Measurements from ENCODE around the gene RPL12.
"Not testable (repeated sequence)": the region's sequence is repeated elsewhere in the genome, so short reads cannot be mapped to it uniquely, and the experiment has no call there.

Gene RPL12

DNA sequence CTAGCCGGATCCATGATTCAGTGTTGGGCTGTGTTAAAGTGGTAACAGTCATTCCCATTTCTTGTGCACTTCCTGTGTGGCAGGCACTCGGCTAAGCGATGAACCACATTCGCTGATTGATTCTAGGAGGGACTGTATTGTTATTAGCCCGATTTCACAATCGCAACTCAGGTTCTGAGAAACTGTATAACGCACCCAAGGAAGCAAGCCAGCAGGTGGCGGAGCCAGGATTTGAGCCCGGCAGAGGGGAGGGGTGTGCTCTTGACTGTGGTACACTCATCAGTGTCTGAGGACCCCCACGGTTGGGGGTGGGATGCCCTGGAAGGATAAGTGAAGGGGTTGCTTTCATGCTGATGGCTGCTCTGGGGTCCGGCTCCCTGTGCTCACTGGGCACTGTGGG, 34.8 kb upstream of the RPL12 start:
- no peak for DNase-seq
- Mint-ChIP-seq H3K9me3 (no peaks in the 10 kb centered on the region), H3K4me1 (ENCODE audit: low read depth) (no peaks in the 10 kb centered on the region), H3K36me3 (ENCODE audit: low read depth) (peaks cover 81% of the 10 kb centered on the region), H3K27me3 (no peaks in the 10 kb centered on the region), H3K27ac (no peak overlapping the region), H3K4me3 (no peak overlapping the region)

DNA sequence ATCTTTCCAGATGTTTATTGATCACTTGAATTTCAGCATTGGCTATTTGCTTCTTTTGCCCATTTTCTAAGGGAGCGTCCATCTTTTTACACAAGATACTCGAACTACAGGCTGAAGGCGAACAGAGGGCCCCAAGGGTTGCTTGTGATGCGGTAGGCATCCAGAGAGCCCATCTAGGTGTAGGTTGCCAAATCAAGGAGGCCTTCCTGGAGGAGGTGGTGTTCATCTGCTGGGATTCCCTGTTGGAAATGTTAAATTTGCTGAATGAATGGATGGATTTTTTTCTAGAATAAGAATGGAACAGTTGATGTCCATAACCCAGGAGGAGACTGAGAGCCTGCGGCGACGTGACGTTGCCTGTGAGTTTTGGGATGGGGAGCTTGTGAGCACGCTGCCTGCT, 31.5 kb upstream of the RPL12 start:
- no peak overlapping the region for H3K4me3 Mint-ChIP-seq

DNA sequence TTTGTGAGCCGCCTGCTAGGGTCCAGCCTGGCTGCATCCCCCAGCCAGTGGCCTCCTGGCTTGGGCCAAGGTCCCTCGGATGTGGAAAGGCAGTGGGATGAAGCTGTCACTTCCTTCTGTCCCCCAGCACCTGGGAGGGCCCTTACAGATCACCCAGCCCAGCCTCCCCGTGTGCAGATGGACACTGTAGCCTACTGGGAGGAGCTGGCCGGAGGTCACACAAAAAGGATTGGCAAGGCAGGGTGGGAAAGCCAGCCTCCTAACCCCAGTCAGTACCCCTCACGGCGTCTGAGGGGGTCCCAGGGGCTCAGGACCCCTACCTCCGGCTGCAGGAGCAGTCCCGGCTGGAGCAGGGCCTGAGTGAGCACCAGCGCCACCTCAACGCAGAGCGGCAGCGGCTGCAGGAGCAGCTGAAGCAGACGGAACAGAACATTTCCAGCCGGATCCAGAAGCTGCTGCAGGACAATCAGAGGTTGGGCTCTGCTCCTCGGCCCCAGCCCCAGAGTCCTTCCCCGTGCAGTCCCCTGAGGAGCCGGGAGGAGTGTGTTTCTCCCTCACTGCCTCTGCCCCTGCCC, 28.4 kb upstream of the RPL12 start:
- peaks cover 69% of the 10 kb centered on the region for H3K36me3 Mint-ChIP-seq (ENCODE audit: low read depth)
- no peaks in the 10 kb centered on the region for H3K9me3 Mint-ChIP-seq
- no peak overlapping the region for H3K27ac Mint-ChIP-seq
- H3K27me3 Mint-ChIP-seq, result no peaks in the 10 kb centered on the region
- no peak for DNase-seq
- H3K4me1 Mint-ChIP-seq (ENCODE audit: low read depth), result no peaks in the 10 kb centered on the region
- no peak overlapping the region for H3K4me3 Mint-ChIP-seq

More for the DNA sequence above, 31.5 kb upstream of the RPL12 start:
- no peaks in the 10 kb centered on the region for H3K4me1 Mint-ChIP-seq (ENCODE audit: low read depth)
- no peaks in the 10 kb centered on the region for H3K9me3 Mint-ChIP-seq
- peaks cover 83% of the 10 kb centered on the region for H3K36me3 Mint-ChIP-seq (ENCODE audit: low read depth)
- DNase-seq, result no peak
- H3K27me3 Mint-ChIP-seq, result no peaks in the 10 kb centered on the region
- no peak overlapping the region for H3K27ac Mint-ChIP-seq

DNA sequence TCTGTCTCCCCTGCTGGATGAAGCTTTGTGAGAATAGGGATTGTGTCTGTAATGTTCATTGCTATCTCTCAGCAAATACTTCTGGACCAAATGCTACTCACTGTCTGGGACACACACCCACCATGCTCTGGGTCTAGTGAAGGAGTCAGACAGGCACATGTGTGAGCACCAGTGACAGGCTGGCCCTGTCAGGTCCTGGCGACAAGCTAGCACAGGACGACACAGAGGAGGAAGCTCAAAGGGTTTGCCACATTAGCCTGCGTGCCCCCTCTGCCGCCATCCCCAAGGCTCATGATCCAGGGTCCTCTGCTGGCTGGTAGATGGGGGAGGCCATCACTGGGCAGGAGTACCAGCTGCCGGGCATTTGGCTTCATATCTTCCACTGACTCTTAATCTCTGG, 23.4 kb upstream of the RPL12 start:
- Mint-ChIP-seq H3K36me3 (ENCODE audit: low read depth) (peaks cover 60% of the 10 kb centered on the region), H3K27ac (no peak overlapping the region), H3K9me3 (no peaks in the 10 kb centered on the region), H3K4me3 (no peak overlapping the region), H3K27me3 (no peaks in the 10 kb centered on the region), H3K4me1 (ENCODE audit: low read depth) (peaks cover 1% of the 10 kb centered on the region)
- DNase-seq, result no peak

DNA sequence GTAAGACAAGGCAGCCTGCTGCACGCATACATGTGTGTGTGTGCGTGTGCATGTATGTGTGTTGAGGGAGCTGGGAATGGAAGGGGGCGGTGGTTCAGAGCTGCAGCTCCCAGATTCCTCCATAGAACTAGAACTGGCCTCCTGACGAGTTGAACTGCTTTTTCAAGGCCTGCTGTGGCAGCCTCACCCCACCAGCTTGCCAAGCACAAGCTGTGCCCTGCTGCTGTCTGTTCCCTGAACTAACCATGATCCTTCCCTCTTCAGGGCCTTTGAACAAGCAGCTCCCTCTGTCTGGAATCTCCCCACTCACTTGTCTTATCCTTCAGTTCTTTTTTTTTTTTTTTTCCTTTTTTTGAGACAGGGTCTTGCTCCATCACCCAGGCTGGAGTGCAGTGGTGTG, 22.7 kb upstream of the RPL12 start:
- H3K4me1 Mint-ChIP-seq (ENCODE audit: low read depth), result peaks cover 1% of the 10 kb centered on the region
- no peaks in the 10 kb centered on the region for H3K9me3 Mint-ChIP-seq

DNA sequence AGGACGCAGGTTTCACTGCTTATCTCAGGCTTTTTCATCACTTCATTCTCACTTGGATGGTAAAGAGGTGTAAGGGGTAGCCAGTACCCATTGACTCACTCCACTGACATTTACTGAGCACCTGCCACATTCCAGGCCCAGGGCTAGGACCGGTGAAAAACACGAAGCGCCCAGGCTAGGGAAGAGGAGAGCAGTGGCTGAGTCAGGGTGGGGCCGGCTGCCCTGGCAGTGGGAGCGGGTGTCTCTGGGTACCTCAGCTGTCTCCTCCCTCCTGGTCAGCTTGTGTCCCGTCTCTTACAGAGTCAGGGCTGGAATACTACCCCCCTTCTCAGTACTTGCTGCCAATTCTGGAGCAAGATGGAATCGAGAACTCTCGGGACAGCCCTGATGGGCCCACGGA, 22.3 kb upstream of the RPL12 start:
- H3K9me3 Mint-ChIP-seq, result no peaks in the 10 kb centered on the region
- no peak overlapping the region for H3K27ac Mint-ChIP-seq
- H3K4me1 Mint-ChIP-seq (ENCODE audit: low read depth), result peaks cover 1% of the 10 kb centered on the region
- no peak overlapping the region for H3K4me3 Mint-ChIP-seq
- peaks cover 58% of the 10 kb centered on the region for H3K36me3 Mint-ChIP-seq (ENCODE audit: low read depth)
- DNase-seq, result no peak
- no peaks in the 10 kb centered on the region for H3K27me3 Mint-ChIP-seq

More for the DNA sequence above, 22.7 kb upstream of the RPL12 start:
- Mint-ChIP-seq H3K27me3 (no peaks in the 10 kb centered on the region), H3K27ac (no peak overlapping the region), H3K4me3 (no peak overlapping the region), H3K36me3 (ENCODE audit: low read depth) (peaks cover 60% of the 10 kb centered on the region)
- DNase-seq, result no peak

DNA sequence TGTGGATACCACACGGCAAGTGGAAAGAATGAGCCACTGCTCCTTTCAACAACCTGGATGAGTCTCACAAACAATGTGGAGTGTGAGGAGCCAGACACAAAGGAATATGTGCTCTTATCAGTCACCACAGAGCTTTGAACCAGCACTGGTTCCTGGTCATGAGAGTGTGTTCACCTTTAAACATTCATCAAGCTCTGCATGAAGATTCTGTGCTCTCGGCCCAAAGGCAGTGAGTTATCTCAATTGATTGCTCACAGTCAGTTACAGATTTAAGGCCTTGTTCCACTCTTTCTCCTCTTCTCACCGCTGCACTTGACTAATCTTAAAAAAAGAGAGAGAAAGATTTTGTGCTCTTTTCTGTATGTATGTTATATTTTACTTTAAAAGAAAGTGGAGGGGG, 19.5 kb upstream of the RPL12 start:
- no peak overlapping the region for H3K4me3 Mint-ChIP-seq
- peaks cover 1% of the 10 kb centered on the region for H3K4me1 Mint-ChIP-seq (ENCODE audit: low read depth)
- H3K36me3 Mint-ChIP-seq (ENCODE audit: low read depth), result peaks cover 67% of the 10 kb centered on the region
- no peaks in the 10 kb centered on the region for H3K9me3 Mint-ChIP-seq
- DNase-seq, result no peak
- no peak overlapping the region for H3K27ac Mint-ChIP-seq
- H3K27me3 Mint-ChIP-seq, result no peaks in the 10 kb centered on the region

DNA sequence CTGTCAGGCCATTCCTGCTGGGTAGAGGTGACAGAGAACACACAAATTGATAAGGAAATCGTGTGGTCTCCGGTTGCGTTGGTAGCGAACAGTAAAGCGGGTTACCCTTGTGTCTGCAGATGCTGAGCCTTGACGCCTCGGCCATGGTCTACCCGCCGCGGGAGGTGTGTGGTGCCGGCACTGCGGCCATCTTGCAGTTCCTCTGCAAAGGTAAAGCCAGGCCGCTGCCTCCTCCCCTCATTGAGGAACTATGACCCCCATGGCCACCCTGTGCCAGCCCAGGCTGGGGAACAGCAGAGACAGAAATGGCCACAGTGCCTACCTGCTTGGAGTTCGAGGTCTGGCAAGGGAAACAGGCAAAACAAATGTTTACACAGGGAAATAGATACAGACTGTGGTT, 16.4 kb upstream of the RPL12 start:
- Mint-ChIP-seq H3K4me3 (no peak overlapping the region), H3K36me3 (ENCODE audit: low read depth) (peaks cover 69% of the 10 kb centered on the region), H3K9me3 (no peaks in the 10 kb centered on the region), H3K4me1 (ENCODE audit: low read depth) (peaks cover 1% of the 10 kb centered on the region), H3K27ac (no peak overlapping the region), H3K27me3 (no peaks in the 10 kb centered on the region)
- DNase-seq, result no peak

DNA sequence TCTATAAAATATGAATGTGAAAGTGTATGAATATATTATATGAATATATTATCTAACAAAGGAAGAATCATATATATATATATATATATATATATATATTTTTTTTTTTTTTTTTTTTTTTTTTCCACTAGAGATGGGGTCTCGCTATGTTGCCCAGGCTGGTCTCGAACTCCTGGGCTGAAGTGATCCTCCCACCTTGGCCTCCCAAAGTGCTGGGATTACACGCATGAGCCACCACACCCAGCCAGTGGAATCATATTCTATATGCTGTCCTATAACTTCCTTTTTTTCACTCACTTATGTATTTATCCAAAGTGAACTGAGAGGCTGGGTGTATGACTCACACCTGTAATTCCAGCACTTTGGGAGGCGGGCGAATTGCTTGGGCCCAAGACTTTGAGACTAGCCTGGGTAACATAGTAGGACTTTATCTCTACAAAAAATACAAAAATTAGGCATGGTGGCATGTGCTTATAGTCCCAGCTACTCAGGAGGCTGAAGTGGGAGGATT, 15.3 kb upstream of the RPL12 start:
- peaks cover 80% of the 10 kb centered on the region for H3K36me3 Mint-ChIP-seq (ENCODE audit: low read depth)
- not testable (repeated sequence) for H3K27me3 Mint-ChIP-seq; H3K4me1 Mint-ChIP-seq (ENCODE audit: low read depth); DNase-seq; H3K4me3 Mint-ChIP-seq; H3K9me3 Mint-ChIP-seq; H3K27ac Mint-ChIP-seq

DNA sequence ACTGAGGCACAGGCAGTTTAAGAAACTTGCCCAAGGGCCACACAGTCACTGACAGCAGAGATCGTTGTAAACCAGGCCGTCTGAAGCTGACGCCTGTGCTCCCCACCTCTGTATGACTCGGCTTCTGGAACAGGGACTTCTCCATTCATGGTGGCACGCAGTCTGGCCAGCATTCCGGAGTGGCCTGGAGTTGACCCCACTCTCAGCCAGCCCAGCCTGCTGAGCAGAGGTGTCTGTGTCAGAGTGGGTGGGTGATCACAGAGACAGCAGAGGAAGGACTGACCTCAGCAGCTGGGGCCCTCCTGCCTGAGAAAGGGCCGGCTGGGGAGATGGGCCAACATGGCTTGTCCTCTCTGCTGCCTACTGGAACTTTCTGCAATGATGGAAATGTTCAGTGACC, 12.7 kb upstream of the RPL12 start:
- H3K27ac Mint-ChIP-seq, result no peak overlapping the region
- H3K27me3 Mint-ChIP-seq, result no peaks in the 10 kb centered on the region
- H3K4me1 Mint-ChIP-seq (ENCODE audit: low read depth), result no peaks in the 10 kb centered on the region
- DNase-seq, result no peak
- H3K9me3 Mint-ChIP-seq, result no peaks in the 10 kb centered on the region
- peaks cover 83% of the 10 kb centered on the region for H3K36me3 Mint-ChIP-seq (ENCODE audit: low read depth)
- no peak overlapping the region for H3K4me3 Mint-ChIP-seq

DNA sequence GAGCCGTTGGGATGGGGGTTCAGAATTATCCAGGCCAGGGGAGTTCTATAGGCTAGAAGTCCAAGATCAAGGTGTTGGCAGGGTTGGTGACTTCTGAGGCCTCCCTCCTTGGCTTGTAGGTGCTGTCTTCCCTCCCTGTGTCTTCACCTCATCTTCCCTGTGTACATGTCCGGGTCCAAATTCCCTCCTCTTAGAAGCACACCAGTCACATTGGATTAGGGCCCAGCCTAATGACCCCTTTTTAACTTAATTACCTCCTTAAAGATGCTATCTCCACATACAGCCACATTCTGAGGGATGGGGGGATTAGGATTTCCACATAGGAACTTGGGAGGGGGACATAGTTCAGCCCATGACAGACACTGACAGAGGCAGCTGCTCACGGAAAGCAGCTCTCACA, 12.2 kb upstream of the RPL12 start:
- H3K4me1 Mint-ChIP-seq (ENCODE audit: low read depth), result no peaks in the 10 kb centered on the region
- H3K4me3 Mint-ChIP-seq, result no peak overlapping the region
- H3K27ac Mint-ChIP-seq, result no peak overlapping the region
- no peak for DNase-seq
- H3K27me3 Mint-ChIP-seq, result no peaks in the 10 kb centered on the region
- H3K9me3 Mint-ChIP-seq, result no peaks in the 10 kb centered on the region
- H3K36me3 Mint-ChIP-seq (ENCODE audit: low read depth), result peaks cover 83% of the 10 kb centered on the region

DNA sequence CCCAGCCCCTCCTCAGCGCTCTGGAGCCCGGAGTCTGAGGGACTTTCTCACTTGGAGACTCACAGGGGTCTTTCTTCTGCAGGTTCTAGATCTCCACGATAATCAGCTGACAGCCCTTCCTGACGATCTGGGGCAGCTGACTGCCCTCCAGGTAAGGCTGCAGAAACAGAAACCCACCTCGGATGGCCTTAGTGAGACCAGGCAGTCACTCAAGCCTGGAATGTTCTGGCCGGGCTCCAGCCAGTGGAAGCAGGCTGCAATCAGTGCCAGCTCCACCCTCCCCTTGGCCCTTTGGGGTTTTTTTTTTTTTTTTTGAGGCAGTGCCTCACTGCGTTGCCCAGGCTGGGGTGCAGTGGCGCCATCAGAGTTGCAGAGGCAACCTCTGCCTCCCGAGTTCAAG, 7.7 kb upstream of the RPL12 start:
- Mint-ChIP-seq H3K4me1 (ENCODE audit: low read depth) (no peaks in the 10 kb centered on the region), H3K36me3 (ENCODE audit: low read depth) (peaks cover 84% of the 10 kb centered on the region), H3K27me3 (no peaks in the 10 kb centered on the region), H3K9me3 (no peaks in the 10 kb centered on the region), H3K4me3 (no peak overlapping the region), H3K27ac (no peak overlapping the region)
- no peak for DNase-seq

DNA sequence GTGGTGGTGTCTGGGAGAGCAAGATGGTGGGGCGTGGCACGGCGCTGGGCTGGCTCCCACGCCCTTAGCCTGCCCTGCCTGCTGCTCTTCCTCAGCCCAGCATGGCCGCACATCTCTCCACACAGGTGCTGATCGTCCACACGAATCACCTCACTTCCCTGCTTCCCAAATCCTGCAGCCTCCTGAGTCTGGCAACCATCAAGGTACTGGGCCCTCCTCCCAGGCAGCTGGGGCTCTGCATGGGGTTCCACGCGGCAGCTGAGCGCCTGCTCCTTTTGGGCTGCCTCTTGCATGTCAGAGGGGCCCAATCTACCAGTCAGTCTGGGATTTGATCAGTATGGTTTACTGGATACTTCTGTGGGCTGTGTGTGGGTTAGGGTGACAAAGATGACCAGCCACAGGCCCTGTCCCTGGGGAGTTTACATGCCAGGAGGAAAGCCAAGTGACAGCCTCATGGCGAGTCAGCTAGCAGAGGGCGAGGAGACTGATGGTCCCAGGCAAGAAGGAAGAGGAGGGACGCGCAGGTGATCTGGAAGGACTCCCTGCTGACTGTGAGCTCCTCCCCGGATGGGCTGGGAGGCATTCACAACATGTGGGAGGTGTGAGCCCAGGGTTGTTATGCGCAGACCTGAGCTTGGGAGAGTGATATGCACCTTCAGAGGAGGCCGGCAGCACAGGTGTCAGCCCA, 6.1 kb upstream of the RPL12 start:
- Mint-ChIP-seq H3K4me1 (ENCODE audit: low read depth) (peaks cover 5% of the 10 kb centered on the region), H3K27me3 (no peaks in the 10 kb centered on the region), H3K9me3 (no peaks in the 10 kb centered on the region), H3K27ac (no peak overlapping the region), H3K4me3 (no peak overlapping the region), H3K36me3 (ENCODE audit: low read depth) (peaks cover 75% of the 10 kb centered on the region)
- no peak for DNase-seq

DNA sequence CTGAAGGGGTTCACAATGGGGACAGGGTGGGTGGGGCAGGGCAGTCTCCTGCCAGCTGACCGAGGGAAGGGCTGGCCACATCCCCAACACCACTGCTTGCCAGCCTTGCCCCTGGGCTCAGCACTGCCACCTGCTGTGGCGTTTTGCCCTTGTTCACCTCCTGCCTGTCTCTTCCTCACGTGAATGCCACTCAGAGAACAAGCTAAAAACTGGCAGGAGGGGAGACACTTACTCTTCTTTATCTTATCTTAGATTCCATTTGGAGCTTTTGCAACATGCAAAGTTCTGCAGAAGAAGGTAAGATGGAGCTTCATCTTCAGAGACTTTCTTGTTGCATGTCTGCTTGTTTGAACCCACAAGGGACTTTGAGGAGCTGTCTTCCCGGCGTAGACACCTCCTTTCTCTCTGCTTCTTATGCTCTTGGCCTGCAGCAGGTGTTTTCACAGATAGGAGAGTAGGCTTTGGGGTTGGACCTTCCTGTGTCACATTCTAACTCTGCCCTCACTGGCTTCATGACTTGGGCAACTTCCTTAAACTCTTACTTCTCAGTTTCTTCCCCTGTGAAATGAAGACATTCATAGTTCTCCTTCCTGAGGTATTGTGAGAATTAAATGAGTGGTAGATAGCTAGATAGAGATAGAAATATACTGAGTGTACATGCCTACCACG, 4.3 kb upstream of the RPL12 start:
- DNase-seq, result peak; percentile 54
- no peak overlapping the region for H3K27ac Mint-ChIP-seq
- peaks cover 77% of the 10 kb centered on the region for H3K36me3 Mint-ChIP-seq (ENCODE audit: low read depth)
- peaks cover 7% of the 10 kb centered on the region for H3K4me1 Mint-ChIP-seq (ENCODE audit: low read depth)
- H3K27me3 Mint-ChIP-seq, result no peaks in the 10 kb centered on the region
- no peak overlapping the region for H3K4me3 Mint-ChIP-seq
- H3K9me3 Mint-ChIP-seq, result no peaks in the 10 kb centered on the region

DNA sequence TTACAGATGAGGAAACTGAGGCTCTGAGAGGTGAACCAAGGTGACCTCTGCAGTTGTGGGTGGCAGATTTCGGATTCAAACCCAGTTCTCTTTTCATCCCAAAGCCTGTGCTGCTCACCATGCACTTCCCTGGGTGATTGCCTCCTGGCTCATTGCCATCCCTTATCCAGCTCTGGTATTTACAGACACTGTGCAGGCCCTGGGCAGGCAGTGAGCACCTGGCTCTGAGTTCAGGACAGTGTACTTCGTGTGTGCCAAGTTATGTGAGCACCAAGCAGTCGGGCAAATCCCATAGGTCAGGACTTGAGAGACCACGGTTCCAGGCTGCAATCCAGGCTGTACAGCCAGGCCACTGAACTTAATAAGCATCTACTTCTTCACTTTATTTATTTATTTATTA, 1.5 kb upstream of the RPL12 start:
- peaks cover 27% of the 10 kb centered on the region for H3K4me1 Mint-ChIP-seq (ENCODE audit: low read depth)
- H3K27me3 Mint-ChIP-seq, result no peaks in the 10 kb centered on the region
- H3K36me3 Mint-ChIP-seq (ENCODE audit: low read depth), result peaks cover 83% of the 10 kb centered on the region
- H3K9me3 Mint-ChIP-seq, result no peaks in the 10 kb centered on the region
- peak overlapping the region; percentile 98 for H3K4me3 Mint-ChIP-seq
- no peak for DNase-seq
- H3K27ac Mint-ChIP-seq, result peak overlapping the region; percentile 99
